ENCODE measurements around the gene STAC3.

The STAC3 gene

DNA sequence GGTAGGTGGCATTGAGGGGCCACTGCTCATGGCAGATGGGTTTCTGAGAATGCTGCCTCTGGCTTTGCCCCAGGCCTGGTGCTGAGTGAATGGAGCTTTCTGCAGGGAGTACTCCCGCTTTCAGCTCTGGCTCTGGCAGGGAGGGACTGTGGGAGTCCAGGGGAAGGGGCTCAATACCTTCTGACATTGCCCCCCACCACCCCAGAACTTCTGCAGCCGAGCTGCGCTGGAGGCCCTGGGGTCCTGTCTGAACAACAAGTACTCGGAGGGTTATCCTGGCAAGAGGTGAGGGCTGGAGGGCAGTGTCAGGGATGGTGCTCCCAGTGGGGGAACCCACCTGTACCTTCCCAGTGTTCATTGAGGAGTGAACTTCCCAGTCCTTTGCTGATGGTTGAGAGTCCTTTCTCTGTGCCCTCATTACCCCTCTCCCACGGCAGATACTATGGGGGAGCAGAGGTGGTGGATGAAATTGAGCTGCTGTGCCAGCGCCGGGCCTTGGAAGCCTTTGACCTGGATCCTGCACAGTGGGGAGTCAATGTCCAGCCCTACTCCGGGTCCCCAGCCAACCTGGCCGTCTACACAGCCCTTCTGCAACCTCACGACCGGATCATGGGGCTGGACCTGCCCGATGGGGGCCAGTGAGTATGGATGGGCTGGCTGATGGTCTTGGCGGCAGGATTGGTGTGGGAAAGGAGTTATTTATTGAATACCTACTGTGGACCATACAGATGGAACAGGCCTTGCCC, 19.5 kb downstream of the STAC3 start:
- Histone ChIP-seq H3K4me3 (ENCODE audit: low read depth in 1 of 2, low read length in 2 of 2) (peak overlapping the region; percentile 52 to 67; a peak in 3 of 4 replicates), H4K20me1 (ENCODE audit: insufficient read depth, low read length) (peaks cover 50% of the 10 kb centered on the region), H3K36me3 (ENCODE audit: insufficient read depth, low read length) (peaks cover 49% of the 10 kb centered on the region), H3K9me3 (ENCODE audit: insufficient read depth, low read length, severe bottlenecking) (no peaks in the 10 kb centered on the region), H3K9ac (ENCODE audit: low read depth, low read length) (peak overlapping the region; percentile 83), H3K4me1 (ENCODE audit: insufficient read depth, low read length) (peaks cover 44% of the 10 kb centered on the region), H3K4me2 (ENCODE audit: insufficient read depth, low read length) (peak overlapping the region; percentile 85), H3K79me2 (ENCODE audit: insufficient read depth, low read length) (peaks cover 35% of the 10 kb centered on the region), H2AFZ (ENCODE audit: low read depth, low read length) (no peak overlapping the region), H3K27me3 (ENCODE audit: insufficient read depth, low read length, poor library complexity) (no peaks in the 10 kb centered on the region), H3K27ac (ENCODE audit: low read length) (peak overlapping the region; percentile 91)
- TF ChIP-seq EZH2 (IDR thresholded peaks at IDR 0.05; ENCODE audit: borderline replicate concordance, low read depth, low read length, severe bottlenecking) = no peak
- no peak for TF ChIP-seq CTCF (IDR thresholded peaks at IDR 0.05; ENCODE audit: borderline replicate concordance, extremely low read depth, low read length, poor library complexity, severe bottlenecking)
- ATAC-seq (ENCODE audit: insufficient read depth, low read depth) = no peak
- no peak for DNase-seq

DNA sequence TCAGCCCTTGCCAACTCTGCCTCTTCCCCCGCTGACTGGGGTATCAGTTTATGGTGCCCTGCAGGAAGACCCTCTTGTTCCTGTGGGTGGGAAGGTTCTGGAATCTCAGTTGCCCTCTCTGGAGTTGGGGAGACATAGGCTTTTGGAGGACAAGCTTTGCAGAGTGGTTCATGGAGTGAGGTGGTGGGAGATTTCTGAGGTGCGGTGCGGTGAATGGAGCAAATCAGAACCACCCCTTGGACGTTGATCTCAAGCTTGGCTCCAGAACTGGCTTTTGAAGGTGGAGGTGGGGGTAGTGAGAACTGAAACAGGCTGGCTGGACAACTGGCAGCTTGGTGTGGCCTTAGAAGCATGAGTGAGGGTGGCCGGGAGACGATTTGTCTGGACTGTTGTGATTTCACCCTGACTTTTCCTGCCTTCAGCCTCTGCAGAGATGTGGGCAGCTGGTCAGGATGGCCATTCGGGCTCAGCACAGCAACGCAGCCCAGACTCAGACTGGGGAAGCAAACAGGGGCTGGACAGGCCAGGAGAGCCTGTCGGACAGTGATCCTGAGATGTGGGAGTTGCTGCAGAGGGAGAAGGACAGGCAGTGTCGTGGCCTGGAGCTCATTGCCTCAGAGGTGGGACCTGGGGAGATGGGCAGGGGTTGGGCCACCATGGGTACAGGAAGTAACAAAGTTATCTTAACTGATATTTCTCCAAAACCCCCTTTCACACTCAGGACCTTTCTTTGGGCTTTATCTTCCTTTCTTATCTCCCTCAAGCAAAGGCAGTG, 20.4 kb downstream of the STAC3 start:
- Histone ChIP-seq H3K4me2 (ENCODE audit: insufficient read depth, low read length) (peak overlapping the region; percentile 85), H3K4me3 (ENCODE audit: low read depth in 1 of 2, low read length in 2 of 2) (peak overlapping the region; percentile 52 to 67), H3K9ac (ENCODE audit: low read depth, low read length) (peak overlapping the region; percentile 83), H3K27me3 (ENCODE audit: insufficient read depth, low read length, poor library complexity) (no peaks in the 10 kb centered on the region), H3K79me2 (ENCODE audit: insufficient read depth, low read length) (peaks cover 35% of the 10 kb centered on the region), H2AFZ (ENCODE audit: low read depth, low read length) (no peak overlapping the region), H3K36me3 (ENCODE audit: insufficient read depth, low read length) (peaks cover 49% of the 10 kb centered on the region), H3K9me3 (ENCODE audit: insufficient read depth, low read length, severe bottlenecking) (no peaks in the 10 kb centered on the region), H3K4me1 (ENCODE audit: insufficient read depth, low read length) (peaks cover 49% of the 10 kb centered on the region), H3K27ac (ENCODE audit: low read length) (peak overlapping the region; percentile 91), H4K20me1 (ENCODE audit: insufficient read depth, low read length) (peaks cover 50% of the 10 kb centered on the region)
- no peak for ATAC-seq (ENCODE audit: insufficient read depth, low read depth)
- DNase-seq = no peak
- TF ChIP-seq CTCF (IDR thresholded peaks at IDR 0.05; ENCODE audit: borderline replicate concordance, extremely low read depth, low read length, poor library complexity, severe bottlenecking) (no peak), EZH2 (IDR thresholded peaks at IDR 0.05; ENCODE audit: borderline replicate concordance, low read depth, low read length, severe bottlenecking) (no peak)

DNA sequence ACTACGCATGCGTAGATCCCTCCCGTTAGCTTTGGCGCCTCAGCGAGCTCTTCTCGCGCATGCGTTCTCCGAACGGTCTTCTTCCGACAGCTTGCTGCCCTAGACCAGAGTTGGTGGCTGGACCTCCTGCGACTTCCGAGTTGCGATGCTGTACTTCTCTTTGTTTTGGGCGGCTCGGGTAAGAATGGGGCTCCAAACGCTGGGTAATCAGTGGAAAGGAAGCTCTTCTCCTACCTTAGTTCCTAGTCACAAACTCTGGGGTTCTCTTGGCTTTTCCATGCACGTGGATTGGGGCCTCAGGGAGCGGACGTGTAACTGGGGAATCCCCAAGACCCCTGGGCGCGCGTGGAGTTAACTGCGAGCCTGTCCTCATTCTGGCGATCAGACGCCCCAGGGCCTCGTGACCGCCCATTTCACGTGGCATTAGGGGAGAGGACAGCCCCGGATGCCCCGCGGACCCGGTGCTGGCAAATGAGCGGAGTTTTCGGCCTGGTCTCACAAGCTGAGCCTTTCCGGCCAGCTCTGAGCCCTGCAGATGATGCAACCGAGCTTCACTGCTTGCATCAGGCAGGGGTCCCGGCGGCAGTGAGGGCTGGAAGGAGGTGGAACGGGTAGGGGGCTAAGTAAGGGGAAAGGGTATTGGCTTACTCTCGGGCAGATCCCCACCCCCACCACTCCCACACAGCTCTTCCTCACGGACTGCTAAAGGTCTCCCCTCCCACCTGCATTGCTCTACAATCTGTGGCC, 21.2 kb downstream of the STAC3 start, which contains the start of gene SHMT2:
TSS of gene SHMT2 (plus strand) at position 78 of the 747 bp plus-strand sequence. CDS start at position 146, 68 bp downstream.
- Histone ChIP-seq H3K36me3 (ENCODE audit: insufficient read depth, low read length) (peaks cover 44% of the 10 kb centered on the region), H3K27ac (ENCODE audit: low read length) (peak within 1 kb of the TSS; percentile 91), H3K79me2 (ENCODE audit: insufficient read depth, low read length) (peaks cover 35% of the 10 kb centered on the region), H3K9me3 (ENCODE audit: insufficient read depth, low read length, severe bottlenecking) (no peaks in the 10 kb centered on the region), H3K4me3 (ENCODE audit: low read depth in 1 of 2, low read length in 2 of 2) (peak within 1 kb of the TSS; percentile 52 to 67), H4K20me1 (ENCODE audit: insufficient read depth, low read length) (peaks cover 42% of the 10 kb centered on the region), H3K27me3 (ENCODE audit: insufficient read depth, low read length, poor library complexity) (no peaks in the 10 kb centered on the region), H3K4me2 (ENCODE audit: insufficient read depth, low read length) (peak within 1 kb of the TSS; percentile 85), H3K9ac (ENCODE audit: low read depth, low read length) (peak within 1 kb of the TSS; percentile 83), H3K4me1 (ENCODE audit: insufficient read depth, low read length) (peaks cover 51% of the 10 kb centered on the region), H2AFZ (ENCODE audit: low read depth, low read length) (peak within 1 kb of the TSS; percentile 86)
- DNase-seq (peak; percentile 95), ATAC-seq (ENCODE audit: insufficient read depth, low read depth) (peak; percentile 68)
- TF ChIP-seq CTCF (IDR thresholded peaks at IDR 0.05; ENCODE audit: borderline replicate concordance, extremely low read depth, low read length, poor library complexity, severe bottlenecking) = no peak
- no peak for TF ChIP-seq EZH2 (IDR thresholded peaks at IDR 0.05; ENCODE audit: borderline replicate concordance, low read depth, low read length, severe bottlenecking)
